DOHH2 (cell line): ENCODE data around the gene FGA.

ENCODE experiments used
- H3F3A ChIP-seq: fragments of 200-600 bp; sonication (generic), shearing (Covaris generic); 2 replicates; pipeline ENCODE4 v1.6.0; 2016; ENCODE audit warnings: antibody characterized with exemption, mild to moderate bottlenecking; ENCODE audit not compliant: control insufficient read depth, insufficient read depth
- H3K27ac ChIP-seq: fragments of 200-600 bp; sonication (generic); 2 replicates; pipeline ENCODE4 v1.5.1; 2014; ENCODE audit warnings: low read depth, mild to moderate bottlenecking, low read length, moderate library complexity
- H3K27me3 ChIP-seq: fragments of 200-600 bp; sonication (generic); 2 replicates; pipeline ENCODE4 v1.6.1; 2014; ENCODE audit warnings: mild to moderate bottlenecking, low read length, mixed read lengths; ENCODE audit not compliant: control insufficient read depth
- H3K36me3 ChIP-seq: fragments of 200-600 bp; sonication (generic); 2 replicates; pipeline ENCODE4 v1.6.1; 2014; ENCODE audit warnings: mild to moderate bottlenecking, low read length, moderate library complexity, mixed read lengths; ENCODE audit not compliant: control insufficient read depth
- H3K4me1 ChIP-seq: fragments of 200-600 bp; sonication (generic); 2 replicates; pipeline ENCODE4 v1.6.1; 2014; ENCODE audit warnings: mild to moderate bottlenecking, low read length, mixed read lengths; ENCODE audit not compliant: control insufficient read depth
- H3K4me2 ChIP-seq: fragments of 200-600 bp; sonication (generic); 2 replicates; pipeline ENCODE4 v1.6.0; 2014; ENCODE audit warnings: mild to moderate bottlenecking, low read length, moderate library complexity
- H3K4me3 ChIP-seq: fragments of 200-600 bp; sonication (generic); 2 replicates; pipeline ENCODE4 v1.5.1; 2014; ENCODE audit warnings: mild to moderate bottlenecking, low read length, mixed read lengths
- H3K79me2 ChIP-seq: fragments of 200-600 bp; sonication (generic); 2 replicates; pipeline ENCODE4 v1.6.1; 2014; ENCODE audit warnings: mild to moderate bottlenecking, low read length, mixed read lengths; ENCODE audit not compliant: control insufficient read depth
- H3K9me2 ChIP-seq: fragments of 200-600 bp; sonication (generic); replicated peaks from 2 replicates; pipeline ENCODE4 v1.6.1; 2014; ENCODE audit warnings: mild to moderate bottlenecking, low read length, mixed read lengths; ENCODE audit not compliant: control insufficient read depth
- H3K9me3 ChIP-seq: fragments of 200-600 bp; sonication (generic); 2 replicates; pipeline ENCODE4 v1.6.1; 2014; ENCODE audit warnings: antibody characterized with exemption, low read length, mixed read lengths; ENCODE audit not compliant: control insufficient read depth, insufficient read depth
- H4K20me1 ChIP-seq: fragments of 200-600 bp; sonication (generic); 2 replicates; pipeline ENCODE4 v1.6.0; 2014; ENCODE audit warnings: low read depth, mild to moderate bottlenecking, antibody characterized with exemption, low read length, moderate library complexity; ENCODE audit not compliant: control insufficient read depth, insufficient read depth
- CTCF ChIP-seq: fragments of 200-600 bp; sonication (generic); IDR thresholded peaks from one replicate; pipeline ENCODE4 v1.5.1; 2014; ENCODE audit warnings: antibody characterized with exemption, mild to moderate bottlenecking, low read depth, low read length; ENCODE audit not compliant: poor library complexity, severe bottlenecking
- EZH2phosphoT487 ChIP-seq: fragments of 200-600 bp; sonication (generic); IDR thresholded peaks from 2 replicates; pipeline ENCODE4 v1.6.1; 2017; ENCODE audit warnings: borderline replicate concordance, mild to moderate bottlenecking, antibody characterized with exemption, low read length, moderate library complexity, mixed read lengths

The FGA gene

GRCh38 chr4:154574311-154574710 lies 16.2 kb downstream of the FGA start:
- no peaks in the 10 kb centered on the region for H3K27me3 ChIP-seq
- no peaks in the 10 kb centered on the region for H3K9me3 ChIP-seq
- H4K20me1 ChIP-seq: no peaks in the 10 kb centered on the region
- no peak for TF ChIP-seq EZH2phosphoT487
- TF ChIP-seq CTCF: no peak
- H3K4me2 ChIP-seq: no peak overlapping the region
- no peaks in the 10 kb centered on the region for H3K4me1 ChIP-seq
- no peaks in the 10 kb centered on the region for H3F3A ChIP-seq
- no peak overlapping the region for H3K4me3 ChIP-seq
- no peaks in the 10 kb centered on the region for H3K36me3 ChIP-seq
- no peaks in the 10 kb centered on the region for H3K9me2 ChIP-seq
- no peak overlapping the region for H3K27ac ChIP-seq
- no peaks in the 10 kb centered on the region for H3K79me2 ChIP-seq

GRCh38 chr4:154573190-154573870 lies 17.2 kb downstream of the FGA start:
- no peaks in the 10 kb centered on the region for H3K36me3 ChIP-seq
- no peaks in the 10 kb centered on the region for H3K79me2 ChIP-seq
- TF ChIP-seq EZH2phosphoT487: no peak
- TF ChIP-seq CTCF: no peak
- no peak overlapping the region for H3K27ac ChIP-seq
- H3K4me1 ChIP-seq: no peaks in the 10 kb centered on the region
- H3K9me2 ChIP-seq: no peaks in the 10 kb centered on the region
- H3K4me2 ChIP-seq: no peak overlapping the region
- H3F3A ChIP-seq: no peaks in the 10 kb centered on the region
- H3K27me3 ChIP-seq: no peaks in the 10 kb centered on the region
- no peaks in the 10 kb centered on the region for H4K20me1 ChIP-seq
- H3K4me3 ChIP-seq: no peak overlapping the region
- H3K9me3 ChIP-seq: no peaks in the 10 kb centered on the region

- Histone ChIP-seq H3F3A (no peaks in the 10 kb centered on the region), H4K20me1 (no peaks in the 10 kb centered on the region), H3K4me3 (no peak overlapping the region), H3K27ac (no peak overlapping the region), H3K4me1 (no peaks in the 10 kb centered on the region), H3K4me2 (no peak overlapping the region), H3K27me3 (no peaks in the 10 kb centered on the region; the same call in 1 of the 2 replicates), H3K9me2 (no peaks in the 10 kb centered on the region), H3K79me2 (no peaks in the 10 kb centered on the region), H3K36me3 (no peaks in the 10 kb centered on the region), H3K9me3 (no peaks in the 10 kb centered on the region)
- TF ChIP-seq CTCF (no peak), EZH2phosphoT487 (no peak)
These were observed 21.0 kb downstream of the FGA start for GRCh38 chr4:154569584-154569983.

- TF ChIP-seq EZH2phosphoT487 (no peak), CTCF (no peak)
- H3K4me1 ChIP-seq: no peaks in the 10 kb centered on the region
- H3K4me3 ChIP-seq: no peak overlapping the region
- H3K27me3 ChIP-seq: no peaks in the 10 kb centered on the region; the same call in 1 of the 2 replicates
- H3K9me2 ChIP-seq: no peaks in the 10 kb centered on the region
- H3K27ac ChIP-seq: no peak overlapping the region
- no peaks in the 10 kb centered on the region for H3K9me3 ChIP-seq
- H3K4me2 ChIP-seq: no peak overlapping the region
- no peaks in the 10 kb centered on the region for H4K20me1 ChIP-seq
- no peaks in the 10 kb centered on the region for H3F3A ChIP-seq
- no peaks in the 10 kb centered on the region for H3K79me2 ChIP-seq
- no peaks in the 10 kb centered on the region for H3K36me3 ChIP-seq
These were observed 21.5 kb downstream of the FGA start for GRCh38 chr4:154569028-154569427.
